ENCODE data around the gene ASTN2. TPM values are rescaled to one million over a fixed set of nuclear protein-coding genes. Genes with fewer than 3 reads are reported as not detected.

The ASTN2 gene
- total RNA-seq, 1 donor from 2014 or later: 13.6 TPM

DNA sequence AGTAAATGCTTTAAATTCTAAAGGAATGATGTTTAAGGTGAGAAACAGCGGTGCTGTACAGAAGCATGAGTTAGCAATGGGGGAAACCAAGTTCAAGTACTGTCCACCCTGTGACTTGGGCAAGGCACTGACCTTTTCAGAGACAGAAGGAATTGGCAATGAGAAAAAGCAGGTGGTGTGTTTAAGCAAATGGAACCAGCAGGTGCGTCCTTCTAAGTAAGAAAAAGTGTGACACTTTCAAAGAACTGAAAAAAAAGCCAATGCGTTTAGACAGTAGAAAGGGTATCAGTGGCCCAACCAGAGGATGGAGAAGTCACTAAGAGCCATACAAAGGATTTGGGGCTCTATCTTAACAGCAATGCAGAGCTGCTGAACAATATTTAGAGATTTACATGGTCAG lies 1010.6 kb downstream of the ASTN2 start:
- no peaks in the 10 kb centered on the region for H3K36me3 ChIP-seq (ENCODE audit: insufficient read depth, low read length)
- DNase-seq (ENCODE audit: low read depth): no peak
- no peaks in the 10 kb centered on the region for H3K4me1 Mint-ChIP-seq (ENCODE audit: low read depth, unreplicated experiment)
- H3K36me3 Mint-ChIP-seq (ENCODE audit: low read depth, unreplicated experiment): peaks cover 9% of the 10 kb centered on the region
- H3K27me3 Mint-ChIP-seq (ENCODE audit: low read depth, unreplicated experiment): no peaks in the 10 kb centered on the region
- no peaks in the 10 kb centered on the region for H3K9me3 ChIP-seq (ENCODE audit: insufficient read depth, low read depth, low read length)
- no peaks in the 10 kb centered on the region for H3K79me2 ChIP-seq (ENCODE audit: insufficient read depth, low read length)
- H3K4me3 Mint-ChIP-seq (ENCODE audit: unreplicated experiment): no peak overlapping the region
- TF ChIP-seq EZH2 (IDR thresholded peaks at IDR 0.05; ENCODE audit: insufficient read depth, low read length): no peak
- TF ChIP-seq, protein P1, sequence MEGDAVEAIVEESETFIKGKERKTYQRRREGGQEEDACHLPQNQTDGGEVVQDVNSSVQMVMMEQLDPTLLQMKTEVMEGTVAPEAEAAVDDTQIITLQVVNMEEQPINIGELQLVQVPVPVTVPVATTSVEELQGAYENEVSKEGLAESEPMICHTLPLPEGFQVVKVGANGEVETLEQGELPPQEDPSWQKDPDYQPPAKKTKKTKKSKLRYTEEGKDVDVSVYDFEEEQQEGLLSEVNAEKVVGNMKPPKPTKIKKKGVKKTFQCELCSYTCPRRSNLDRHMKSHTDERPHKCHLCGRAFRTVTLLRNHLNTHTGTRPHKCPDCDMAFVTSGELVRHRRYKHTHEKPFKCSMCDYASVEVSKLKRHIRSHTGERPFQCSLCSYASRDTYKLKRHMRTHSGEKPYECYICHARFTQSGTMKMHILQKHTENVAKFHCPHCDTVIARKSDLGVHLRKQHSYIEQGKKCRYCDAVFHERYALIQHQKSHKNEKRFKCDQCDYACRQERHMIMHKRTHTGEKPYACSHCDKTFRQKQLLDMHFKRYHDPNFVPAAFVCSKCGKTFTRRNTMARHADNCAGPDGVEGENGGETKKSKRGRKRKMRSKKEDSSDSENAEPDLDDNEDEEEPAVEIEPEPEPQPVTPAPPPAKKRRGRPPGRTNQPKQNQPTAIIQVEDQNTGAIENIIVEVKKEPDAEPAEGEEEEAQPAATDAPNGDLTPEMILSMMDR (IDR thresholded peaks at IDR 0.05; ENCODE audit: insufficient read depth, low read depth, low read length): no peak
- no peaks in the 10 kb centered on the region for H3K27me3 ChIP-seq (ENCODE audit: insufficient read depth, low read length)
- H3K27ac ChIP-seq (ENCODE audit: low read depth, low read length): no peak overlapping the region
- no peak overlapping the region for H3K4me2 ChIP-seq (ENCODE audit: low read length)
- H4K20me1 ChIP-seq (ENCODE audit: insufficient read depth, low read length): no peaks in the 10 kb centered on the region
- no peak overlapping the region for H3K4me3 ChIP-seq (ENCODE audit: insufficient read depth, low read depth, low read length)
- no peak for FAIRE-seq
- no peak overlapping the region for H3K27ac Mint-ChIP-seq (ENCODE audit: unreplicated experiment)
- H2AFZ ChIP-seq (ENCODE audit: low read depth, low read length): no peak overlapping the region
- H3K4me1 ChIP-seq (ENCODE audit: insufficient read depth, low read length): no peaks in the 10 kb centered on the region
- H3K9me3 Mint-ChIP-seq (ENCODE audit: unreplicated experiment): no peaks in the 10 kb centered on the region
- H3K9ac ChIP-seq (ENCODE audit: low read length): no peak overlapping the region

DNA sequence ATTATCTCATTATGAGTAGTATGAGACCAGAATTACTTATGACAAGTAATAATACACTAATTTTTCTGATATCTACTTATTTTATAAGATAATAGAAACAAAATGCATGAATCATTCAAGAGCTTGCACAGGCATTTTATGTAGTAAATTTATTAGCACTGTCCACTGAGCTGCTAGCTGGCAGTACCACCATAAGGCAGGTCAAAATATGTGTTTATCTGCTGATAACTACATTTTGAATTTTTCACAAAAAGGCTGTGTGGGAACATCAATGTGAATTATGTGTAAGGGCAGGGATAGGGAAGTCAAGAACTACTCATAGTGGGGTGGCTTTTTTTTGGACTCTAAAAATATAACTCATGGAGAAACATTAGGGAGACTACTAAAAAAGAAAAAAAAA lies 1011.7 kb downstream of the ASTN2 start:
- no peaks in the 10 kb centered on the region for H3K4me1 ChIP-seq (ENCODE audit: insufficient read depth, low read length)
- no peak for FAIRE-seq
- no peak overlapping the region for H3K27ac ChIP-seq (ENCODE audit: low read depth, low read length)
- no peak overlapping the region for H2AFZ ChIP-seq (ENCODE audit: low read depth, low read length)
- DNase-seq (ENCODE audit: low read depth): no peak
- H3K36me3 ChIP-seq (ENCODE audit: insufficient read depth, low read length): no peaks in the 10 kb centered on the region
- Mint-ChIP-seq H3K27ac (ENCODE audit: unreplicated experiment) (no peak overlapping the region), H3K36me3 (ENCODE audit: low read depth, unreplicated experiment) (peaks cover 13% of the 10 kb centered on the region), H3K27me3 (ENCODE audit: low read depth, unreplicated experiment) (no peaks in the 10 kb centered on the region), H3K4me1 (ENCODE audit: low read depth, unreplicated experiment) (no peaks in the 10 kb centered on the region), H3K4me3 (ENCODE audit: unreplicated experiment) (no peak overlapping the region), H3K9me3 (ENCODE audit: unreplicated experiment) (no peaks in the 10 kb centered on the region)
- no peaks in the 10 kb centered on the region for H3K79me2 ChIP-seq (ENCODE audit: insufficient read depth, low read length)
- H3K9me3 ChIP-seq (ENCODE audit: insufficient read depth, low read depth, low read length): no peaks in the 10 kb centered on the region
- no peak overlapping the region for H3K4me2 ChIP-seq (ENCODE audit: low read length)
- H3K9ac ChIP-seq (ENCODE audit: low read length): no peak overlapping the region
- no peaks in the 10 kb centered on the region for H4K20me1 ChIP-seq (ENCODE audit: insufficient read depth, low read length)
- TF ChIP-seq, protein P1 (IDR thresholded peaks at IDR 0.05; ENCODE audit: insufficient read depth, low read depth, low read length): no peak
- TF ChIP-seq EZH2 (IDR thresholded peaks at IDR 0.05; ENCODE audit: insufficient read depth, low read length): no peak
- H3K27me3 ChIP-seq (ENCODE audit: insufficient read depth, low read length): no peaks in the 10 kb centered on the region
- no peak overlapping the region for H3K4me3 ChIP-seq (ENCODE audit: insufficient read depth, low read depth, low read length)

- Mint-ChIP-seq H3K27ac (ENCODE audit: unreplicated experiment) (no peak overlapping the region), H3K27me3 (ENCODE audit: low read depth, unreplicated experiment) (no peaks in the 10 kb centered on the region), H3K36me3 (ENCODE audit: low read depth, unreplicated experiment) (peaks cover 50% of the 10 kb centered on the region), H3K9me3 (ENCODE audit: unreplicated experiment) (no peaks in the 10 kb centered on the region), H3K4me3 (ENCODE audit: unreplicated experiment) (no peak overlapping the region), H3K4me1 (ENCODE audit: low read depth, unreplicated experiment) (peaks cover 17% of the 10 kb centered on the region)
- Histone ChIP-seq H3K9me3 (ENCODE audit: insufficient read depth, low read depth, low read length) (no peaks in the 10 kb centered on the region), H3K79me2 (ENCODE audit: insufficient read depth, low read length) (no peaks in the 10 kb centered on the region), H4K20me1 (ENCODE audit: insufficient read depth, low read length) (no peaks in the 10 kb centered on the region), H3K9ac (ENCODE audit: low read length) (no peak overlapping the region), H3K4me2 (ENCODE audit: low read length) (no peak overlapping the region), H3K36me3 (ENCODE audit: insufficient read depth, low read length) (no peaks in the 10 kb centered on the region), H3K4me1 (ENCODE audit: insufficient read depth, low read length) (peaks cover 3% of the 10 kb centered on the region), H3K27me3 (ENCODE audit: insufficient read depth, low read length) (no peaks in the 10 kb centered on the region), H3K27ac (ENCODE audit: low read depth, low read length) (no peak overlapping the region), H3K4me3 (ENCODE audit: insufficient read depth, low read depth, low read length) (no peak overlapping the region), H2AFZ (ENCODE audit: low read depth, low read length) (no peak overlapping the region)
- TF ChIP-seq EZH2 (IDR thresholded peaks at IDR 0.05; ENCODE audit: insufficient read depth, low read length): no peak
- TF ChIP-seq, protein P1 (IDR thresholded peaks at IDR 0.05; ENCODE audit: insufficient read depth, low read depth, low read length): no peak
- DNase-seq (ENCODE audit: low read depth): no peak
- FAIRE-seq: no peak
Observed at GRCh38 chr9:116395699-116396037, 1019.2 kb downstream of the ASTN2 start.
